Measurements from ENCODE around the gene KRT24.
"Not testable (repeated sequence)": the region's sequence is repeated elsewhere in the genome, so short reads cannot be mapped to it uniquely, and the experiment has no call there.

Gene KRT24

GRCh38 chr17:40703652-40704051 is at the start of gene KRT24:
Gene KRT24, minus strand, starts transcription at chr17:40703752. Its CDS starts 59 bp downstream, at chr17:40703693.
- Histone ChIP-seq H3K4me3 (ENCODE audit: low read depth, low read length) (no peak within 1 kb of the TSS), H3K27ac (no peak within 1 kb of the TSS), H3K27me3 (replicated peaks) (peaks cover 2% of the 10 kb centered on the region), H3K36me3 (replicated peaks) (no peaks in the 10 kb centered on the region)
- DNase-seq = no peak
- no peak for TF ChIP-seq CTCF (IDR thresholded peaks at IDR 0.05; ENCODE audit: low read depth, low read length, missing control alignments)
- in situ Hi-C loops (cut with HindIII; ENCODE audit: low pct_ligation_motif_present, low sequenced_read_pairs) = no loop called here

- Histone ChIP-seq H3K36me3 (replicated peaks) (no peaks in the 10 kb centered on the region), H3K4me3 (ENCODE audit: low read depth, low read length) (no peak overlapping the region), H3K27me3 (replicated peaks) (peaks cover 2% of the 10 kb centered on the region), H3K27ac (no peak overlapping the region)
- in situ Hi-C loops (cut with HindIII; ENCODE audit: low pct_ligation_motif_present, low sequenced_read_pairs) = no loop called here
- TF ChIP-seq CTCF (IDR thresholded peaks at IDR 0.05; ENCODE audit: low read depth, low read length, missing control alignments) = no peak
- no peak for DNase-seq
Measured at GRCh38 chr17:40751065-40751464, 47.5 kb upstream of the KRT24 start.

- H3K36me3 ChIP-seq (replicated peaks) = no peaks in the 10 kb centered on the region
- in situ Hi-C loops (cut with HindIII; ENCODE audit: low pct_ligation_motif_present, low sequenced_read_pairs) = no loop called here
- TF ChIP-seq CTCF (IDR thresholded peaks at IDR 0.05; ENCODE audit: low read depth, low read length, missing control alignments) = no peak
- no peak overlapping the region for H3K27ac ChIP-seq
- no peak for DNase-seq
- H3K27me3 ChIP-seq (replicated peaks) = peaks cover 2% of the 10 kb centered on the region
- no peak overlapping the region for H3K4me3 ChIP-seq (ENCODE audit: low read depth, low read length)
Measured at GRCh38 chr17:40750391-40750790, 46.8 kb upstream of the KRT24 start.

GRCh38 chr17:40748666-40749065 is 45.1 kb upstream of the KRT24 start:
- in situ Hi-C loops (cut with HindIII; ENCODE audit: low pct_ligation_motif_present, low sequenced_read_pairs); H3K27ac ChIP-seq; H3K27me3 ChIP-seq (replicated peaks); DNase-seq; H3K36me3 ChIP-seq (replicated peaks); H3K4me3 ChIP-seq (ENCODE audit: low read depth, low read length): not testable (repeated sequence)

- no peak overlapping the region for H3K27ac ChIP-seq
- TF ChIP-seq CTCF (IDR thresholded peaks at IDR 0.05; ENCODE audit: low read depth, low read length, missing control alignments) = peak; percentile 9
- in situ Hi-C loops (cut with HindIII; ENCODE audit: low pct_ligation_motif_present, low sequenced_read_pairs) = no loop called here
- no peaks in the 10 kb centered on the region for H3K36me3 ChIP-seq (replicated peaks)
- DNase-seq = no peak
- H3K27me3 ChIP-seq (replicated peaks) = peaks cover 10% of the 10 kb centered on the region
- H3K4me3 ChIP-seq (ENCODE audit: low read depth, low read length) = no peak overlapping the region
Measured at GRCh38 chr17:40738553-40738952, 35.0 kb upstream of the KRT24 start.

- DNase-seq = no peak
- Histone ChIP-seq H3K27ac (no peak overlapping the region), H3K27me3 (replicated peaks) (peaks cover 14% of the 10 kb centered on the region), H3K4me3 (ENCODE audit: low read depth, low read length) (no peak overlapping the region), H3K36me3 (replicated peaks) (no peaks in the 10 kb centered on the region)
- in situ Hi-C loops (cut with HindIII; ENCODE audit: low pct_ligation_motif_present, low sequenced_read_pairs) = no loop called here
- no peak for TF ChIP-seq CTCF (IDR thresholded peaks at IDR 0.05; ENCODE audit: low read depth, low read length, missing control alignments)
Measured at GRCh38 chr17:40735016-40735415, 31.5 kb upstream of the KRT24 start.

Measured in brain microvascular endothelial cell (primary cell).